Tibial nerve (tissue), 4 donors: ENCODE data around the gene KSR2. TPM values are rescaled to one million over a fixed set of nuclear protein-coding genes. Genes with fewer than 3 reads are reported as not detected.

Experiments
- DNase-seq, 2 donors: peaks; one replicate each; pipeline ENCODE4 v3.0.0-alpha.2; 2019; ENCODE audit warnings: low spot score in 2 of 2
- H3K27ac ChIP-seq, 4 donors: fragments of 200-600 bp; sonication (generic) in 3 of 4; one replicate each; pipeline ENCODE4 v1.5.1; 2017 to 2019; ENCODE audit warnings: mild to moderate bottlenecking in 1 of 4
- H3K27me3 ChIP-seq, 2 donors: fragments of 200-600 bp; sonication (generic) in 1 of 2; one replicate each; pipeline versions ENCODE4 v1.5.1 to v1.6.0; 2017 to 2019
- H3K36me3 ChIP-seq, 3 donors: fragments of 200-600 bp; sonication (generic); one replicate each; pipeline ENCODE4 v1.5.1; 2018 to 2019
- H3K4me1 ChIP-seq, 4 donors: fragments of 200-600 bp; sonication (generic) in 3 of 4; one replicate each; pipeline ENCODE4 v1.5.1; 2017 to 2019
- H3K4me3 ChIP-seq, 4 donors: fragments of 200-600 bp; sonication (generic) in 3 of 4; one replicate each; pipeline ENCODE4 v1.5.1; 2017 to 2019; ENCODE audit warnings: mild to moderate bottlenecking in 1 of 4, moderate library complexity in 1 of 4
- H3K9me3 ChIP-seq, 4 donors: fragments of 200-600 bp; sonication (generic) in 3 of 4; one replicate each; pipeline ENCODE4 v1.5.1; 2017 to 2019
- EP300 ChIP-seq, 2 donors: sonication (generic); formaldehyde crosslinking; IDR thresholded peaks; one replicate each; pipeline ENCODE4 v1.6.1; 2017; ENCODE audit warnings: antibody characterized with exemption in 2 of 2, mild to moderate bottlenecking in 1 of 2
- POLR2A ChIP-seq, 2 donors: fragments of 450-650 bp; IDR thresholded peaks; one replicate each; pipeline ENCODE4 v1.6.1; 2017; ENCODE audit warnings: antibody characterized with exemption in 2 of 2, mild to moderate bottlenecking in 2 of 2, moderate library complexity in 2 of 2
- WGBS, 2 donors: methylation state at CpG; one replicate each; pipeline ENCODE4 v1.1.5; 2018; 5-methylcytosine and 5-hydroxymethylcytosine counted together
- total RNA-seq, 4 donors: library from RNA; depleted of rRNA; stranded (reverse); fragments of >200 nt; gene quantifications; one replicate each; pipeline ENCODE4 v1.1.0, GENCODE V29; 2016
- TF ChIP-seq, protein P1 (sequence below), 5 experiments: fragments of 200-600 bp in 3 of 5; fragments of 450-650 bp in 2 of 5; sonication (generic) in 3 of 5; IDR thresholded peaks; one replicate each; pipeline ENCODE4 v1.5.1; 2016 to 2019; ENCODE audit warnings: antibody characterized with exemption in 5 of 5, mild to moderate bottlenecking in 3 of 5, moderate library complexity in 2 of 5

KSR2 gene
- total RNA-seq, 4 donors from 2014 or later: under 0.01 TPM; not detected in 3

- no peak for TF ChIP-seq EP300 (IDR thresholded peaks at IDR 0.05)
- TF ChIP-seq, protein P1, sequence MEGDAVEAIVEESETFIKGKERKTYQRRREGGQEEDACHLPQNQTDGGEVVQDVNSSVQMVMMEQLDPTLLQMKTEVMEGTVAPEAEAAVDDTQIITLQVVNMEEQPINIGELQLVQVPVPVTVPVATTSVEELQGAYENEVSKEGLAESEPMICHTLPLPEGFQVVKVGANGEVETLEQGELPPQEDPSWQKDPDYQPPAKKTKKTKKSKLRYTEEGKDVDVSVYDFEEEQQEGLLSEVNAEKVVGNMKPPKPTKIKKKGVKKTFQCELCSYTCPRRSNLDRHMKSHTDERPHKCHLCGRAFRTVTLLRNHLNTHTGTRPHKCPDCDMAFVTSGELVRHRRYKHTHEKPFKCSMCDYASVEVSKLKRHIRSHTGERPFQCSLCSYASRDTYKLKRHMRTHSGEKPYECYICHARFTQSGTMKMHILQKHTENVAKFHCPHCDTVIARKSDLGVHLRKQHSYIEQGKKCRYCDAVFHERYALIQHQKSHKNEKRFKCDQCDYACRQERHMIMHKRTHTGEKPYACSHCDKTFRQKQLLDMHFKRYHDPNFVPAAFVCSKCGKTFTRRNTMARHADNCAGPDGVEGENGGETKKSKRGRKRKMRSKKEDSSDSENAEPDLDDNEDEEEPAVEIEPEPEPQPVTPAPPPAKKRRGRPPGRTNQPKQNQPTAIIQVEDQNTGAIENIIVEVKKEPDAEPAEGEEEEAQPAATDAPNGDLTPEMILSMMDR (IDR thresholded peaks at IDR 0.05): no peak
- TF ChIP-seq POLR2A (IDR thresholded peaks at IDR 0.05): no peak
Observed at GRCh38 chr12:117998719-117999118, 29.9 kb upstream of the KSR2 start.

DNA sequence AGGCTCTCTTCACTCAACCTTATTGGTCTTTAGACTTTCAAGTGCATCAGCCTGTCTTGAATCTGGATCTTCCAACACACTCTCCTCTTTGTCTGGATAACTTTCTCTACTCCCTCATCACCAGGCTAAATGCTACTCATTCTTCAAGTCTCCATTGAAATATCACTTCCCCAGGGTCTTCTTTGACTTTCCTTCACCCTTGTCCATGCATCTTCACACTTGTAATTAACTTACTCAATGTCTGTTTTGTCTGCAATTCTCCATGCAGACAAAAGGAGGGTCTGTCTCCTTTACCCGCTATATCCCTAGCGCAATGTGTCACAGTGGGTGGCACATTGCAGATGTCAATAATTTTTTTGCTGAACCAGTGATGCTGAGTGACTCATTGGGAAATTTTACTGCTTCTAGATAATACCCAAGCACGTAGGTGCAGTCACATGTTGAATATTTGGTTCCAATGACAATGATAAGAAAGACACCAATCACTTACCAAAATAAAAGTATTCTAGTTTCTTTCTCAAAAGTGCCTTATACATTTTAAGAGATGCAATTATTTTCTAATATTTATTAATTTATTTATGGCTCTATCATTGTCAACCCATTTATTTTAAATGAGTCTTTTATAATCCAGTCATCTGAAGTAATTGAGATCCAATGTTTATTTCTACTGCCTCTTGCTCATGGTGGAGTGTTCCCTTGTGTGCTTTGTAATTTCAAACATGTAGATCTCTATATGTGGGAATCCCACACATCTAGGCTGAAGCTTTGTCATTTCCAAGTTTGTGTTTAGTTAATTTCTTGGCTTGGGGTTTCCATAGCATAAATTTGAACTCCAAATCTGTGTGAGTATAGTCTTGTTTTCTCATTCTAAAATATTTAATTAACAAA is 26.0 kb upstream of the KSR2 start:
- TF ChIP-seq, protein P1 (IDR thresholded peaks at IDR 0.05): no peak
- no peak for TF ChIP-seq POLR2A (IDR thresholded peaks at IDR 0.05)
- TF ChIP-seq EP300 (IDR thresholded peaks at IDR 0.05): no peak
- 48 to 52% methylated on average over 3 of the region's 3 CpGs for WGBS, 2 donors
- H3K36me3 ChIP-seq: no peaks in the 10 kb centered on the region

More at GRCh38 chr12:117998719-117999118, 29.9 kb upstream of the KSR2 start:
- Histone ChIP-seq H3K27ac (no peak overlapping the region), H3K4me1 (no peaks in the 10 kb centered on the region), H3K36me3 (no peaks in the 10 kb centered on the region), H3K4me3 (no peak overlapping the region), H3K9me3 (peaks cover 0 to 18% (median 0%) of the 10 kb centered on the region in 4 donors), H3K27me3 (no peaks in the 10 kb centered on the region)
- 86 to 88% methylated on average over 2 of the region's 2 CpGs for WGBS, 2 donors
- no peak for DNase-seq

DNA sequence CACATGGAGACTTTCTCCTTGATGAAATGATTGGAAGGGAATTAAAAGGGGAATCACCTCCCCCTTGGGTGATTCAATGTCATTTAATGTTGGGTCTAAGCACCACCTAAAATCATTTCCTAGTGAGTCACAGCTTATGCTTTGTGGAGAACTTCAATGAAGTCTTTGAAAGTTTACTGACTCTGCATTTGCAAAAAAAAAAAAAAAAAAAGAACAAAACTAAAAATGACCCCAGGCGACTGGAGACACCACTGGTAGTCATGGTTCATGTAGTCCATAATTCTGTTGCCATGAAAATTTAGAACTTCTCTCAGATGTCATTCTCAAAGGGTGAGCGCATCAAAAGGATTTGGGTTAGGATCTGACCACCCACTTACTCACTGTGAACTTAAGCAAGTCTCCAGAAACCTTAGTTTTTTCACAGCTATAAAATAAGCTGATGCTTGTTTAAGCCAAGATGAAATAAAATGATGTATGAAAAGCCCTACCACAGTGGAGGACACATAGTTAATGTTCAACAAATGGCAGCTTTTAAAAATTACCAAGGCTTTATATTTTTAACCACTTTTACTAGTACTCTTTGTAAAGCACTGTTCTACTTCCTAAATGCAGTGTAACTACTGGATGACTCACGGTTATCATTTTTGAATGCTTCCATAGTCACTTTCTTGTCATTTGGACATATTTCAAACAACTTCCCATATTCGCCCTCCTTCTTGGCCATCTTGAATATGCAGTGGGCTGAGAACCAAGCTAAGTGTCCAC is 18.1 kb upstream of the KSR2 start:
- no peaks in the 10 kb centered on the region for H3K36me3 ChIP-seq
- H3K27me3 ChIP-seq: no peaks in the 10 kb centered on the region
- DNase-seq: no peak
- no peaks in the 10 kb centered on the region for H3K4me1 ChIP-seq
- H3K27ac ChIP-seq: no peak overlapping the region
- WGBS, 2 donors: 51 to 58% methylated on average over 4 of the region's 4 CpGs
- TF ChIP-seq POLR2A (IDR thresholded peaks at IDR 0.05): no peak
- TF ChIP-seq, protein P1 (IDR thresholded peaks at IDR 0.05): no peak
- TF ChIP-seq EP300 (IDR thresholded peaks at IDR 0.05): no peak
- H3K4me3 ChIP-seq: no peak overlapping the region
- peaks cover 0 to 13% (median 0%) of the 10 kb centered on the region in 4 donors for H3K9me3 ChIP-seq

More for the DNA sequence above, 26.0 kb upstream of the KSR2 start:
- H3K4me1 ChIP-seq: no peaks in the 10 kb centered on the region
- DNase-seq: no peak
- no peak overlapping the region for H3K4me3 ChIP-seq
- no peak overlapping the region for H3K27ac ChIP-seq
- no peaks in the 10 kb centered on the region for H3K27me3 ChIP-seq
- peaks cover 0 to 18% (median 0%) of the 10 kb centered on the region in 4 donors for H3K9me3 ChIP-seq

DNA sequence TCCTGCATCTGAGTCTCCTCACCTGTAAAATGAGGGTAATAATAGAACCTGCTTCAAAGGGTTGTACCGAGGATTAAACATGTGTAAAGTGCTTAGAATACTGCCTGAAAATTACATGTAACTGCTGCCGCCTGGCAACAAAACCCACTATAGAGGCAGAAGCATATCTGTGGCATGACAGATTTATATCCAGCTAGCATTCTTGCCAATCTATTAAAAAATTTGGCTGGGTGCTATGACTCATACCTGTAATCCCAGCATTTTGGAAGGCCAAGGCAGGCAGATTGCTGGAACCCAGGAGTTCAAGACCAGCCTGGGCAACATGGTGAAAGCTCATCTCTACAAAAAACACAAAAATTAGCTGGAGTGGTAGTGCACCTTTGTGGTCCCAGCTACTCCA is 16.4 kb upstream of the KSR2 start:
- Histone ChIP-seq H3K9me3 (peaks cover 0 to 13% (median 0%) of the 10 kb centered on the region in 4 donors), H3K4me1 (no peaks in the 10 kb centered on the region), H3K27me3 (no peaks in the 10 kb centered on the region), H3K27ac (no peak overlapping the region), H3K36me3 (no peaks in the 10 kb centered on the region), H3K4me3 (no peak overlapping the region)
- WGBS, 2 donors: 88 to 91% methylated on average over 2 of the region's 2 CpGs
- TF ChIP-seq EP300 (IDR thresholded peaks at IDR 0.05) (no peak), POLR2A (IDR thresholded peaks at IDR 0.05) (no peak)
- TF ChIP-seq, protein P1 (IDR thresholded peaks at IDR 0.05): no peak
- DNase-seq: no peak
